GM18526 (cell line): Measurements from ENCODE around the gene IWS1.

Experiments used
- POLR2A ChIP-seq: IDR thresholded peaks from 3 replicates; pipeline ENCODE4 v1.6.1; 2011; ENCODE audit not compliant: insufficient read length; ENCODE audit errors: extremely low read depth

IWS1 gene

GRCh38 chr2:127515383-127515915 lies 10.8 kb downstream of the IWS1 start:
- no peak for TF ChIP-seq POLR2A

GRCh38 chr2:127514485-127514884 lies 11.8 kb downstream of the IWS1 start:
- no peak for TF ChIP-seq POLR2A

GRCh38 chr2:127514076-127514475 lies 12.2 kb downstream of the IWS1 start:
- no peak for TF ChIP-seq POLR2A

GRCh38 chr2:127512362-127512761 lies 13.9 kb downstream of the IWS1 start:
- TF ChIP-seq POLR2A, result no peak

- no peak for TF ChIP-seq POLR2A
Measured at GRCh38 chr2:127511917-127512316, 14.4 kb downstream of the IWS1 start.

- TF ChIP-seq POLR2A, result no peak
Measured at GRCh38 chr2:127511090-127511695, 15.1 kb downstream of the IWS1 start.

- no peak for TF ChIP-seq POLR2A
Measured at GRCh38 chr2:127510073-127510472, 16.2 kb downstream of the IWS1 start.

- no peak for TF ChIP-seq POLR2A
Measured at GRCh38 chr2:127508631-127509034, 17.7 kb downstream of the IWS1 start.

GRCh38 chr2:127508023-127508630 lies 18.2 kb downstream of the IWS1 start:
- no peak for TF ChIP-seq POLR2A

GRCh38 chr2:127506510-127506909 lies 19.8 kb downstream of the IWS1 start:
- TF ChIP-seq POLR2A, result no peak

- no peak for TF ChIP-seq POLR2A
Measured at GRCh38 chr2:127504552-127505430, 21.5 kb downstream of the IWS1 start.

- TF ChIP-seq POLR2A, result no peak
Measured at GRCh38 chr2:127503491-127503890, 22.8 kb downstream of the IWS1 start.

- TF ChIP-seq POLR2A, result no peak
Measured at GRCh38 chr2:127498386-127498785, 27.9 kb downstream of the IWS1 start.

- TF ChIP-seq POLR2A, result no peak
Measured at GRCh38 chr2:127490283-127490682, 36.0 kb downstream of the IWS1 start.

- no peak for TF ChIP-seq POLR2A
Measured at GRCh38 chr2:127486247-127487058, 39.8 kb downstream of the IWS1 start.

GRCh38 chr2:127485694-127486071 lies 40.6 kb downstream of the IWS1 start:
- TF ChIP-seq POLR2A, result no peak
